Activated naive CD4-positive, alpha-beta T cell (primary cell): ENCODE data around the gene LRRC74A.
"Not testable (repeated sequence)": the region's sequence is repeated elsewhere in the genome, so short reads cannot be mapped to it uniquely, and the experiment has no call there.

Source experiments
- DNase-seq, 4 experiments: peaks; one replicate each; lab custom pipeline; 2025; lab: John Stamatoyannopoulos, UW

The LRRC74A gene

DNA sequence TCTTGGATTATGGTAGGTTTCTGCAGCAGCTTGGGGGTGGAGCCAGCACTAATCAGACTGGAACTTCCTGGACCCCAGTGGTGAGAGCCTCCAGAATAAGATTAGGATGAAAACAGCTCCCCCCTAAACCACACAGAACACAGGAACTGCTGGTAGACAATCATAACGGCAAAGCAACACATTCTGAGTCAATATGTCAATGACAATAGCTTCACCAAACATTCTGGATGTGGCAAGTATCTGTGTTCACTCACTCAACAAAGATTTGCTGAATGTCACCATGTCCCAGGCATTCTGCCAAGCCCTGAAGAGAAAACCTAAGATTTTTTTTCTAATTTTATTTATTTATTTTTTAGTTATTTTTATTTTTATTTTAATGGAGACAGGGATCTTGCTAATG is 65.2 kb downstream of the LRRC74A start:
- DNase-seq: no peak

DNA sequence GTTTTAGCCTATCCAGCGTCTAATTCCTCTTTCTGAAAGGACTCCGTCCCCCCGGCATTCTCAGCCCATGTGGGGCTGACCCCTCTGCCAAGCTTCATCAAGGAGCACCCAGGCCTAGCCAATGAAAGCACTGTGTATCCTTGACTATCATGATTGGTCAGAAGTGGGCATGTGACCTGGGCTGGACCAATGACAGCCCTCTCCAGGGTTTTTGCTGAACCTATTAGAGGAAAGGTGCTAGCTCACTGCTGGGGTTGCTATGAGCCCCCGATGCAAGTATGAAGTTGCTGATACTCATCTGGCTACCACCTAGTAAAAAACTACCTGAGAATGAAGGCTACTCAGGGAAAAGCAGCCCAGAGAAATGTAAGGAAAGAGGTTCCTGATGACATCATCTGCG is 68.1 kb downstream of the LRRC74A start:
- DNase-seq: no peak

DNA sequence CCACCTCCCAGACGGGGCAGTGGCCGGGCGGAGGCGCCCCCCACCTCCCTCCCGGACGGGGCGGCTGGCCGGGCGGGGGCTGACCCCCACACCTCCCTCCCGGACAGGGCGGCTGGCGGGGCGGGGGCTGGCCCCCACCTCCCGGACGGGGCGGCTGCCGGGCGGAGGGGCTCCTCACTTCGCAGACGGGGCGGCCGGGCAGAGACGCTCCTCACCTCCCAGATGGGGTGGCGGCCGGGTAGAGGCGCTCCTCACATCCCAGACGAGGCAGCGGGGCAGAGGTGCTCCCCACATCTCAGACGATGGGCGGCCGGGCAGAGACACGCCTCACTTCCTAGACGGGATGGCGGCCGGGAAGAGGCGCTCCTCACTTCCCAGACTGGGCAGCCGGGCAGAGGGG is 71.8 kb downstream of the LRRC74A start:
- DNase-seq: not testable (repeated sequence)

DNA sequence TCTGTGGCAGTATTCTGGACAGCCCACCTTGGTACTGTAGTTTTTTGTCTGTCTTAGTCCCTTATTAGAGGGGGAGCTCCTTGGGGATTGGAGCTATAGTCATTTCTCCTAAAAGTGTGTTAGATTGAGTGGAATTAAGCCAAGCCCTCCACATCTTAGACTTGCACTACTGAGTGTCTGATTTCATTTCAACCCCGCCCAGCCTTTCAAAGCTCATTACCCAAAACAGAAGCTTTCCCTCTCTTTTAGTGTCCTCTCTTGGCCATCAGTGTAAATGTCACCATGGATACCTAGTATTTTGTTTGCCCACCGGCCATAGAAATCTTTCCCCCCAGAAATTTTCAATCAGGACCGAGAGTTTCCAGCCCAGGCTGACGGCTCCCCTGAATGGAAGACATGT is 74.5 kb downstream of the LRRC74A start:
- no peak for DNase-seq

- DNase-seq: no peak
Measured at GRCh38 chr14:76901171-76902055, 75.2 kb downstream of the LRRC74A start.

- DNase-seq: no peak
Measured at GRCh38 chr14:76902591-76902990, 76.4 kb downstream of the LRRC74A start.

DNA sequence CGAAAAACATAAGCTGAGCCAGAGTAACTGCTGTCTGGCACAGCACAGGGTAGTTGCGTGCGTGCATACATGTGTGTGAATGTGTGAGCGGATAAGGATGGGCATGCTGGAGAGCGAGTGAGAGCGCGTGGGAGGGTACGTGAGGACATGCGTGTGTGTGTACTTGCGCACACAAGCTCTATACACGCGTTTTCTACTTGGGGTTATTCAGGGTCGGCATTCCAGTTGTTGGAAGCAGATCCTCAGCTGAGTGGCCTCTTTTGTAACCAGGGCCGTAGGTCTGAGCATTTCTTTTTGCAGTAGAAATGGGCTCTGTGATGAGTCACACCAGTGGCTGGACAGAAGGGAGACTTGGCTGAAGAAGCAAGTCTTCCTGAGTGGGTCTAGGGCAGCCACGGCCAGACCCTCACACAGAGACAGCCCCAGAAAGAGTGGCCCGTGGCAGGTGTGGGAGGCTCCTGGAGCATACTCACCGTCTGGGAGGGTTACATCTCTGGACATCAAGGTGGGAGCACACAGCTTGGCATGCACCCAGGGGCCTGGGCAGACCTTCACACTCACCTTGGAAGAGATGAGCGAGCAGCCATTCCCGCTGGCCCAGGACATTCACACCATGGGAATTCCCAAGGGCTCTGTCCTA is 78.0 kb downstream of the LRRC74A start:
- no peak for DNase-seq

DNA sequence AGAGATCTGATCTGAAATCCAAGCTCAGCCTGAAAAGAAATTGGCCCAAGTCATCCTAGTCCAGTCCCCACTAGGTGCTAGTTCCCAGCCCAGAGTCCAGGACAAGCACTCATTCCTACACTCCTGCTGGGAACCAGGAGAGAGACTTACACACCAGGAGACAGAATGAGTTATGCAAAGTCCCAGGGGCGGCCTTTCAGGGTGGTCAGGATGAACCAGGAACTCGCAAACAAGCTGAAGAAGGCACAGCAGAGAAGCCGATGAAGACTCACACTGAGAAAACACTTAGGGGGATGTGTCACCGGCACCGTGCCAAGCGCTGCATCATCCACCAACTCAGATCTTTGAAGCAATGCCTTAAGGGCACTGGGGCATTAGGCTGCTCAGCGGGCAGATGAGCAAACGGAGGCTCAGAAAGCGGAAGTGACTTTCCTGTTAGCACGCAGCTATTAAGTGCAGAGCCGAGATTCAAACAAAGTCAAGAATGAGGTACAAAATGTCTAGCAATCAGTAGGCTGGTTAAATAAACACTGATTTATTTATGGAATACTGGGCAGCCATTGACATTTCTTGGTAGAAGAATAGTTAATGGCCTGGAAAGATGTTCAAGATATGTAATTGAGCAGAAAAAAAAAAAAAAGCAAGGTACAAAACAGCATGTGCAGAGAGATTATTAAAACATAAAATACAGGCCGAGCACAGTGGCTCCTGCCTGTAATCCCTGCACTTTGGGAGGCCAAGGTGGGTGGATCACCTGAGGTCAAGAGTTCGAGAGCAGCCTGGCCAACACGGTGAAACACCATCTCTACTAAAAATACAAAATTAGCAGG is 78.7 kb downstream of the LRRC74A start:
- peak; percentile 25 to 76 (median 50) for DNase-seq

GRCh38 chr14:76908834-76909233 is 82.6 kb downstream of the LRRC74A start:
- DNase-seq: no peak

DNA sequence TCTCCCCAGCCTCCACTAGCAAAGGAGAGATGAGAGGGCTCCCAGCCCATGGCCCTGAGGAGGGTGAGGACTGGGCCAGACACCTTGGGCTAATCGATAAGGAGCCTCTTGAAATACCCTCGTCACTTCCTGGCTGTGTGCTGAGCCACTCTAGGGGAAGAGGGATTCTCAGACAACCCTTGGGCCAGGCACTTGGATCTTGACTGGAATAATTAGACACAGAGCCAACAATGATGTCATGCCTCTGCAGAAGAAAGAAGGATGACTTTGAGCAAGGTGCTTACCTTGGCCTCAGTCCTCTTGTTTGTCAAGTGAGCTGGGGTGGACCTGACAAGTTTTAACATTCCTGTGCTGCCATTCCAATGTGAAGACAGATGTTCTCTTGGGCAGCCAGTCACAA is 83.1 kb downstream of the LRRC74A start:
- no peak for DNase-seq

- no peak for DNase-seq
Measured at GRCh38 chr14:76910371-76910890, 84.2 kb downstream of the LRRC74A start.

- no peak for DNase-seq
Measured at GRCh38 chr14:76911473-76911872, 85.3 kb downstream of the LRRC74A start.

GRCh38 chr14:76914533-76915081 is 88.4 kb downstream of the LRRC74A start:
- DNase-seq: not testable (repeated sequence)

DNA sequence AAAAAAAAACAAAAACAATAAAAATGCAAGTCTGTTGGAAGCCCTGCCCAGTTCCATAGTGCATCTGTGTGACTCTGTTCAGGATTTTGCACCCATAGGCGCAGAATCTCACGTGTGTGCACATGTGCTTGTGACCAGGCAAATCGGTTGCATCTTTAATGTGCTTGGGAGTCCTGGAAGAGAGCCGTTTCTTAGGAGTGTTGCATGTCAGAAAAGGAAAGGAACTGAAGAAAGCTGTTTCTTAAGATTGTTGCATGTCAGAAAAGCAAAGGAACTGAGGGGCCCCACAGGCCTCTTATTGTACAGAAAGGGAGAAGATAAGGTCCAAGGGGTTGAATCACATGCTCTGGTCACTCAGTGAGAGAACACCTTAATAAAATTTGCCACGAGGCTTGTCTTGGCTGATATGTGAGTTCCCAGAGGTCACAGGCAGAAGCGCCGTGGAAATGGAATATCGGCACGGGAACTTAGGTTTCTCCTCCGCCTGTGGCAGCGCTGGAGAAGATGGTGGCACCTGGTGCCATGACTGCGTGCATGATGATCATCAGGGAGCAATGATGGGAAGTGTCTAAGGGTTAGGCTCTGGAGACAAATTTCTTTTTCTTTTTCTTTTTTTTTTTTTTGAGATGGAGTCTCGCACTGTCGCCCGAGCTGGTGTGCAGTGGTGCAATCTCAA is 90.0 kb downstream of the LRRC74A start:
- no peak for DNase-seq

DNA sequence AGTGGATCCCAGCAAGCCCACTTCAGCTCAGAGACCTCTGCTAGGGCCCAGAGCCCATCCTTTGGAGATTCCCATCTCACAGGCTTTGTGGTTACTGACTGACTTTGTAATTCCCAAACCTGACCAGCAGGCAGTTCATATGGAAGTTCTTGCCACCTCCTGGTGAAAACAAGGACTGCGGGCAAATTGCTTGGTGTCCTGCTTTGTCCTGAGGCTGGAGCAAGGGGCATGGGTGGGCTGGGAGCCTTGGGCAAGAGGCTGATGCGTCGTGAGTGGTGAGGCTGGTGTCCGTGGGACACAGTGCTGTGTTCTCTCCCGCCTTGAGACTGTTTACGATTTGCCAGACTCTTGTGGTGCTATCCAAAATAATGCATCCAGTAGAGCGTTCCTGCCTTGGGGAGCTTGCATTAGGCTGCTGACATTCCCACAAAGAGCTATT is 91.0 kb downstream of the LRRC74A start:
- DNase-seq: no peak

DNA sequence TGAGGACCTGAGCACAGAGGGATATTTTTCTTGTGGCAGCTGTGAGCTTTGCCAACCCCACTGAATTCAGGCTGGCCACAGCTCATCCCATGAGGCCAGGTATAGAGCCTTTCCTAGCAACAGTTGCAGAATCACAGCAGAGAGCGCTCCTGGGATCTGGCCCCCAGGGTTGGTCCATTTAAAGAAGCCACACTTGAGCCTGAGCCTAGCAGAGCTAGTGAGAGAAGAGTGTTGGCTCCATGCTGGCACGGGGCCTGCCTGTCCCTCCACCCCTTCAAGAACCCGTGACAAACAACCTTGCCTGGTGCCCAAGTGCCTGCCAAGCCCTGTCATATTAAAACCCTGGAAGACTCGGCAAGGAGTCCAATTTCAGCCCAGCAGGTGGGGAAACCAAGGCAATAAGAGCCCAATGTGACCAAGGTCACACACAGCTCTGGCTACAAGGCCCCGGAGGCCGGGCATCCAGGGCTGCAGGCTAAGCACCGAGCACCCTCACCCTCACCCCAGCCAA is 91.6 kb downstream of the LRRC74A start:
- DNase-seq: no peak

DNA sequence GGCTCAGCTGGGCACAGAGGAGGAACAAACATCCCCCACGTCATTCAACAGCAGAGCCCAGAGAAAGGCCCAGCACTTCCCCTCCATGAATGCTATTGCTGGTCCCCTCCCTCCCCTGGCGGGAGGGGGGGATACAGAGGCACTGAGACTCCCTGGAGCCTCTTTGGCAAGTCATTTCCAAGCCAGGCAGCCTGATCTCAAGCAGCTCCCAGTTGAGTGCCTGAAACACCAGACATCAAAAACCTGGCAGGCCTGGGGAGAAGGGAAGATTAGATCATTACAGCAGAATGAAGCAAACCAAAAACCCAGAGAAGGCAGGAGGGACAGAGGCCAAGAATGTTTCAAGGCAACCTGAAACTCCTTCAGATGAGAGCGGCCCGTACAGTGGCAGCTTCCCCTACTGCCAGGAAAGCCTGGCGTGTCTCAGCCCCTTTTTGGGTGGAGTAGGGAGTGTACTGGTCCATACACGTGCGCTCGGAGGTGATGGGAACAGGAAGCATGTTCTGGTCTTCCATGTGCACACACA is 92.1 kb downstream of the LRRC74A start:
- DNase-seq: no peak

- DNase-seq: no peak
Measured at GRCh38 chr14:76918782-76919394, 92.7 kb downstream of the LRRC74A start.
